Fibroblast of lung (primary cell): ENCODE measurements around the gene SRSF11. TPM values are rescaled to one million over a fixed set of nuclear protein-coding genes. Genes with fewer than 3 reads are reported as not detected.
A peak's percentile ranks its signal among the peaks of the same experiment; 100 is the strongest.

Experiments used
- DNase-seq, 2 donors: peaks; one replicate each; pipeline versions ENCODE4 v3.0.0 to v3.0.0-alpha.2; 2010; ENCODE audit warnings: low read depth in 2 of 2
- H2AFZ ChIP-seq: 2 replicates; pipeline ENCODE4 v1.5.1; 2012; ENCODE audit warnings: low read length, control low read depth, inconsistent platforms
- H3K27ac ChIP-seq: 2 replicates; pipeline ENCODE4 v1.5.1; 2011; ENCODE audit warnings: low read length, control low read depth; ENCODE audit not compliant: insufficient read depth
- H3K27me3 ChIP-seq: 2 replicates; pipeline ENCODE4 v1.5.1; 2011; ENCODE audit warnings: mild to moderate bottlenecking, low read length; ENCODE audit not compliant: control insufficient read depth, insufficient read depth
- H3K36me3 ChIP-seq: 2 replicates; pipeline ENCODE4 v1.5.1; 2011; ENCODE audit warnings: low read length; ENCODE audit not compliant: control insufficient read depth, insufficient read depth
- H3K4me1 ChIP-seq: 2 replicates; pipeline ENCODE4 v1.5.1; 2011; ENCODE audit warnings: low read length; ENCODE audit not compliant: control insufficient read depth, insufficient read depth; ENCODE audit errors: extremely low read depth
- H3K4me2 ChIP-seq: 2 replicates; pipeline ENCODE4 v1.5.1; 2011; ENCODE audit warnings: low read length, control low read depth; ENCODE audit not compliant: insufficient read depth; ENCODE audit errors: extremely low read depth
- H3K4me3 ChIP-seq, 4 experiments: fragments of 200-600 bp in 1 of 4; sonication (generic) in 1 of 4; replicated peaks in 1 of 4; 2 replicates each; pipeline ENCODE4 v1.5.1; 2011 to 2016; ENCODE audit warnings: low read length in 4 of 4, low read depth in 3 of 4, mild to moderate bottlenecking in 3 of 4, control low read depth in 2 of 4, inconsistent platforms in 1 of 4, mixed read lengths in 1 of 4; ENCODE audit not compliant: insufficient read depth in 1 of 4; ENCODE audit errors: control extremely low read depth in 1 of 4
- H3K79me2 ChIP-seq: 2 replicates; pipeline ENCODE4 v1.5.1; 2012; ENCODE audit warnings: mild to moderate bottlenecking, low read length, inconsistent platforms; ENCODE audit not compliant: control insufficient read depth, insufficient read depth
- H3K9ac ChIP-seq: 2 replicates; pipeline ENCODE4 v1.5.1; 2011; ENCODE audit warnings: mild to moderate bottlenecking, low read length, control low read depth; ENCODE audit not compliant: insufficient read depth
- H3K9me3 ChIP-seq: 2 replicates; pipeline ENCODE4 v1.5.1; 2012; ENCODE audit warnings: low read depth, low read length; ENCODE audit not compliant: control insufficient read depth, insufficient read depth
- H4K20me1 ChIP-seq: 2 replicates; pipeline ENCODE4 v1.5.1; 2011; ENCODE audit warnings: low read length; ENCODE audit not compliant: control insufficient read depth, insufficient read depth; ENCODE audit errors: extremely low read depth
- CTCF ChIP-seq, 2 donors: IDR thresholded peaks in 1 of 2; conservative IDR thresholded peaks in 1 of 2; 1 replicate in 1 of 2; 2 replicates in 1 of 2; pipeline ENCODE4 v1.5.1; 2011 to 2012; ENCODE audit warnings: low read length in 2 of 2, control low read depth in 1 of 2, inconsistent platforms in 1 of 2, low read depth in 1 of 2, mild to moderate bottlenecking in 1 of 2
- EZH2 ChIP-seq: IDR thresholded peaks from 2 replicates; pipeline ENCODE4 v1.5.1; 2012; ENCODE audit warnings: low read length, control low read depth, mild to moderate bottlenecking; ENCODE audit errors: missing control alignments
- polyA plus RNA-seq, 2 donors: library from polyadenylated mRNA; depleted of rRNA in 1 of 2; stranded (reverse) in 1 of 2; unstranded in 1 of 2; fragments of >200 nt; gene quantifications; 2 replicates each; pipeline ENCODE4 v1.2.1, GENCODE V29; 2011 to 2012; ENCODE audit warnings: missing spikeins in 1 of 2
- total RNA-seq: library from RNA; depleted of rRNA; stranded (reverse); fragments of >200 nt; gene quantifications from 2 replicates; pipeline ENCODE4 v1.2.1, GENCODE V29; 2014

The SRSF11 gene
- total and polyA plus RNA-seq, 2 donors (not counting 1 experiment from before 2014, with no cell fraction given) = 139 to 163 TPM

- no peaks in the 10 kb centered on the region for H4K20me1 ChIP-seq
- peaks cover 8% of the 10 kb centered on the region for H3K36me3 ChIP-seq
- H3K4me1 ChIP-seq = no peaks in the 10 kb centered on the region
- no peak overlapping the region for H3K4me3 ChIP-seq
- no peak overlapping the region for H2AFZ ChIP-seq
- DNase-seq = no peak
- H3K27ac ChIP-seq = no peak overlapping the region
- H3K9ac ChIP-seq = no peak overlapping the region
- H3K9me3 ChIP-seq = no peaks in the 10 kb centered on the region
- TF ChIP-seq EZH2 (no peak), CTCF (conservative IDR thresholded peaks at IDR 0.05 in 1 of 2, IDR thresholded peaks at IDR 0.05 in 1 of 2; ENCODE audit: low read depth in 1 of 2, low read length in 2 of 2) (no peak)
- H3K79me2 ChIP-seq = no peaks in the 10 kb centered on the region
- H3K27me3 ChIP-seq = no peaks in the 10 kb centered on the region
- H3K4me2 ChIP-seq = no peak overlapping the region
These were observed 27.5 kb downstream of the SRSF11 start for GRCh38 chr1:70248729-70249128.

GRCh38 chr1:70256664-70257063 is 35.5 kb downstream of the SRSF11 start:
- no peak overlapping the region for H3K9ac ChIP-seq
- H3K4me2 ChIP-seq = no peak overlapping the region
- H3K79me2 ChIP-seq = no peaks in the 10 kb centered on the region
- no peak overlapping the region for H3K4me3 ChIP-seq
- peaks cover 2% of the 10 kb centered on the region for H3K36me3 ChIP-seq
- no peaks in the 10 kb centered on the region for H4K20me1 ChIP-seq
- H3K27ac ChIP-seq = no peak overlapping the region
- DNase-seq = peak in 1 of 2 donors; percentile 10
- no peaks in the 10 kb centered on the region for H3K27me3 ChIP-seq
- H3K9me3 ChIP-seq = no peaks in the 10 kb centered on the region
- TF ChIP-seq EZH2 = no peak
- TF ChIP-seq CTCF (conservative IDR thresholded peaks at IDR 0.05 in 1 of 2, IDR thresholded peaks at IDR 0.05 in 1 of 2; ENCODE audit: low read depth in 1 of 2, low read length in 2 of 2) = no peak
- no peaks in the 10 kb centered on the region for H3K4me1 ChIP-seq
- no peak overlapping the region for H2AFZ ChIP-seq

GRCh38 chr1:70264839-70265238 is 43.7 kb downstream of the SRSF11 start:
- H4K20me1 ChIP-seq = peaks cover 2% of the 10 kb centered on the region
- no peak overlapping the region for H3K9ac ChIP-seq
- no peaks in the 10 kb centered on the region for H3K36me3 ChIP-seq
- no peaks in the 10 kb centered on the region for H3K79me2 ChIP-seq
- no peak overlapping the region for H3K4me3 ChIP-seq
- no peaks in the 10 kb centered on the region for H3K4me1 ChIP-seq
- H3K27ac ChIP-seq = no peak overlapping the region
- DNase-seq = no peak
- H3K9me3 ChIP-seq = no peaks in the 10 kb centered on the region
- no peak overlapping the region for H3K4me2 ChIP-seq
- no peak overlapping the region for H2AFZ ChIP-seq
- no peaks in the 10 kb centered on the region for H3K27me3 ChIP-seq
- no peak for TF ChIP-seq EZH2
- no peak for TF ChIP-seq CTCF (conservative IDR thresholded peaks at IDR 0.05 in 1 of 2, IDR thresholded peaks at IDR 0.05 in 1 of 2; ENCODE audit: low read depth in 1 of 2, low read length in 2 of 2)
